Measurements from ENCODE around the gene CETP. TPM values are rescaled to one million over a fixed set of nuclear protein-coding genes. Genes with fewer than 3 reads are reported as not detected.

CETP gene
- total RNA-seq, 4 donors from 2014 or later: not detected

GRCh38 chr16:57026778-57027062 lies 65.0 kb downstream of the CETP start:
- intact Hi-C loops (cut with DNase I; ENCODE audit: low total_unique reads) (no loop called here), in situ Hi-C loops (cut with MboI; ENCODE audit: low sequenced_read_pairs in 4 of 4) (no loop called here)
- no peak for TF ChIP-seq CTCF (IDR thresholded peaks at IDR 0.05 in 4 of 5, conservative IDR thresholded peaks at IDR 0.05 in 1 of 5)
- no peak for TF ChIP-seq POLR2A (IDR thresholded peaks at IDR 0.05)
- ATAC-seq (no peak), DNase-seq (no peak)
- Histone ChIP-seq H3K4me1 (no peaks in the 10 kb centered on the region), H3K9me3 (no peaks in the 10 kb centered on the region), H3K27me3 (no peaks in the 10 kb centered on the region), H3K27ac (no peak overlapping the region), H3K4me3 (no peak overlapping the region), H3K36me3 (no peaks in the 10 kb centered on the region)

GRCh38 chr16:57027067-57027466 lies 65.3 kb downstream of the CETP start:
- H3K27ac ChIP-seq: no peak overlapping the region
- no peaks in the 10 kb centered on the region for H3K27me3 ChIP-seq
- no peak overlapping the region for H3K4me3 ChIP-seq
- H3K36me3 ChIP-seq: no peaks in the 10 kb centered on the region
- in situ Hi-C loops (cut with MboI; ENCODE audit: low sequenced_read_pairs in 4 of 4): no loop called here
- TF ChIP-seq POLR2A (IDR thresholded peaks at IDR 0.05) (no peak), CTCF (IDR thresholded peaks at IDR 0.05 in 4 of 5, conservative IDR thresholded peaks at IDR 0.05 in 1 of 5) (no peak)
- H3K4me1 ChIP-seq: no peaks in the 10 kb centered on the region
- intact Hi-C loops (cut with DNase I; ENCODE audit: low total_unique reads): no loop called here
- no peaks in the 10 kb centered on the region for H3K9me3 ChIP-seq
- ATAC-seq (no peak), DNase-seq (no peak)

- Histone ChIP-seq H3K9me3 (no peaks in the 10 kb centered on the region), H3K27ac (no peak overlapping the region), H3K4me3 (no peak overlapping the region), H3K36me3 (no peaks in the 10 kb centered on the region), H3K27me3 (no peaks in the 10 kb centered on the region), H3K4me1 (no peaks in the 10 kb centered on the region)
- ATAC-seq (no peak), DNase-seq (no peak)
- no peak for TF ChIP-seq POLR2A (IDR thresholded peaks at IDR 0.05)
- intact Hi-C loops (cut with DNase I; ENCODE audit: low total_unique reads) (no loop called here), in situ Hi-C loops (cut with MboI; ENCODE audit: low sequenced_read_pairs in 4 of 4) (no loop called here)
Observed at GRCh38 chr16:57028086-57028485, 66.3 kb downstream of the CETP start.

- H3K9me3 ChIP-seq: no peaks in the 10 kb centered on the region
- no peak overlapping the region for H3K27ac ChIP-seq
- ATAC-seq: no peak
- no peaks in the 10 kb centered on the region for H3K27me3 ChIP-seq
- H3K4me1 ChIP-seq: no peaks in the 10 kb centered on the region
- no peak for DNase-seq
- H3K4me3 ChIP-seq: no peak overlapping the region
- intact Hi-C loops (cut with DNase I; ENCODE audit: low total_unique reads): no loop called here
- no peaks in the 10 kb centered on the region for H3K36me3 ChIP-seq
- TF ChIP-seq CTCF (IDR thresholded peaks at IDR 0.05 in 4 of 5, conservative IDR thresholded peaks at IDR 0.05 in 1 of 5) (no peak), POLR2A (IDR thresholded peaks at IDR 0.05) (no peak)
- in situ Hi-C loops (cut with MboI; ENCODE audit: low sequenced_read_pairs in 4 of 4): loop anchor here in 1 of 4 donors (10.0 kb wide), 1 partner anchor 55 kb away; no protein-coding TSS in a partner anchor
Observed at GRCh38 chr16:57029161-57030160, 67.7 kb downstream of the CETP start.

GRCh38 chr16:57030346-57030902 lies 68.7 kb downstream of the CETP start:
- Histone ChIP-seq H3K27ac (no peak overlapping the region), H3K4me1 (no peaks in the 10 kb centered on the region), H3K27me3 (no peaks in the 10 kb centered on the region), H3K4me3 (no peak overlapping the region), H3K36me3 (no peaks in the 10 kb centered on the region), H3K9me3 (no peaks in the 10 kb centered on the region)
- DNase-seq (no peak), ATAC-seq (no peak)
- intact Hi-C loops (cut with DNase I; ENCODE audit: low total_unique reads): no loop called here
- in situ Hi-C loops (cut with MboI; ENCODE audit: low sequenced_read_pairs in 4 of 4): loop anchor here in 1 of 4 donors (10.0 kb wide), 1 partner anchor 56 kb away; no protein-coding TSS in a partner anchor
- TF ChIP-seq POLR2A (IDR thresholded peaks at IDR 0.05): no peak
- TF ChIP-seq CTCF (IDR thresholded peaks at IDR 0.05 in 4 of 5, conservative IDR thresholded peaks at IDR 0.05 in 1 of 5): no peak
